ENCODE data around the gene XYLB.

Gene XYLB

GRCh38 chr3:38348903-38349302, 2.3 kb downstream of the XYLB start:
- H3K27ac ChIP-seq (ENCODE audit: low read length), result no peak overlapping the region
- H3K9me3 ChIP-seq (replicated peaks; ENCODE audit: insufficient read depth, low read length), result no peaks in the 10 kb centered on the region
- H2AFZ ChIP-seq (ENCODE audit: low read length), result no peak overlapping the region
- H3K36me3 ChIP-seq (replicated peaks; ENCODE audit: insufficient read depth, low read length), result no peaks in the 10 kb centered on the region
- H3F3A ChIP-seq (ENCODE audit: insufficient read depth, low read length), result no peaks in the 10 kb centered on the region
- H3K79me2 ChIP-seq (ENCODE audit: low read length), result peaks cover 26% of the 10 kb centered on the region
- H3K27me3 ChIP-seq (replicated peaks; ENCODE audit: insufficient read depth, low read length), result no peaks in the 10 kb centered on the region
- H4K20me1 ChIP-seq (ENCODE audit: insufficient read depth, low read length), result no peaks in the 10 kb centered on the region
- H3K4me2 ChIP-seq (ENCODE audit: low read depth, low read length), result no peak overlapping the region
- H3K4me1 ChIP-seq (ENCODE audit: low read length), result no peaks in the 10 kb centered on the region
- no peak for TF ChIP-seq EZH2 (optimal IDR thresholded peaks at IDR 0.05; ENCODE audit: low read depth, low read length)
- no peak for TF ChIP-seq CTCF (IDR thresholded peaks at IDR 0.05; ENCODE audit: low read length)
- no peak for TF ChIP-seq EZH2phosphoT487 (IDR thresholded peaks at IDR 0.05; ENCODE audit: low read length)
- H3K9me2 ChIP-seq (replicated peaks; ENCODE audit: insufficient read depth, low read length), result no peaks in the 10 kb centered on the region
- no peak overlapping the region for H3K4me3 ChIP-seq (ENCODE audit: low read length)
- no peak for DNase-seq
- H3K9ac ChIP-seq (ENCODE audit: low read length), result no peak overlapping the region

- Histone ChIP-seq H3K4me2 (ENCODE audit: low read depth, low read length) (no peak overlapping the region), H3K27ac (ENCODE audit: low read length) (no peak overlapping the region), H3K4me3 (ENCODE audit: low read length) (no peak overlapping the region), H3K4me1 (ENCODE audit: low read length) (no peaks in the 10 kb centered on the region), H3K79me2 (ENCODE audit: low read length) (peaks cover 26% of the 10 kb centered on the region), H4K20me1 (ENCODE audit: insufficient read depth, low read length) (no peaks in the 10 kb centered on the region), H3F3A (ENCODE audit: insufficient read depth, low read length) (no peaks in the 10 kb centered on the region), H2AFZ (ENCODE audit: low read length) (no peak overlapping the region), H3K9me3 (replicated peaks; ENCODE audit: insufficient read depth, low read length) (no peaks in the 10 kb centered on the region), H3K36me3 (replicated peaks; ENCODE audit: insufficient read depth, low read length) (no peaks in the 10 kb centered on the region), H3K27me3 (replicated peaks; ENCODE audit: insufficient read depth, low read length) (no peaks in the 10 kb centered on the region), H3K9me2 (replicated peaks; ENCODE audit: insufficient read depth, low read length) (no peaks in the 10 kb centered on the region), H3K9ac (ENCODE audit: low read length) (no peak overlapping the region)
- TF ChIP-seq EZH2phosphoT487 (IDR thresholded peaks at IDR 0.05; ENCODE audit: low read length), result no peak
- TF ChIP-seq CTCF (IDR thresholded peaks at IDR 0.05; ENCODE audit: low read length), result no peak
- no peak for TF ChIP-seq EZH2 (optimal IDR thresholded peaks at IDR 0.05; ENCODE audit: low read depth, low read length)
- no peak for DNase-seq
Observed at GRCh38 chr3:38349684-38350359, 3.2 kb downstream of the XYLB start.

DNA sequence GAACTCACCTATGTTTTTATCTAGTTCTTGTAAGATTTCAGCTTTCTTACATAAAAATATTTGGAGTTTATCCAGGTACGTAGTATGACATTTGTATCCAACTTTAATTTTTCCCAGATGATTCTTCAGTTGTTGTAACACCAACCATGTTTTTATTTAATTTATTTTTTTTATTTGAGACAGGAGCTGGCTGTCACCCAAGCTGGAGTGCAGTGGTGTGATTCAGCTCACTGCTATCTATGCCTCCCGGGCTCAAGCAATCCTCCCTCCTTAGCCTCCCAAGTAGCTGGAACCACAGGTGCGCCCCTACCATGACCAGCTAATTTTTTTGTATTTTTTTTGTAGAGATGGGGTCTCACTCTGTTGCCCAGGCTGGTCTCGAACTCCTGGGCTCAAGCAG, 6.6 kb downstream of the XYLB start:
- H3K79me2 ChIP-seq (ENCODE audit: low read length), result peaks cover 15% of the 10 kb centered on the region; the same call in 1 of the 2 replicates
- H3K9me3 ChIP-seq (replicated peaks; ENCODE audit: insufficient read depth, low read length), result no peaks in the 10 kb centered on the region
- H3F3A ChIP-seq (ENCODE audit: insufficient read depth, low read length), result no peaks in the 10 kb centered on the region
- no peak overlapping the region for H3K9ac ChIP-seq (ENCODE audit: low read length)
- no peaks in the 10 kb centered on the region for H3K9me2 ChIP-seq (replicated peaks; ENCODE audit: insufficient read depth, low read length)
- no peaks in the 10 kb centered on the region for H3K36me3 ChIP-seq (replicated peaks; ENCODE audit: insufficient read depth, low read length)
- no peak overlapping the region for H3K4me3 ChIP-seq (ENCODE audit: low read length)
- H3K4me2 ChIP-seq (ENCODE audit: low read depth, low read length), result no peak overlapping the region
- H3K27ac ChIP-seq (ENCODE audit: low read length), result no peak overlapping the region
- TF ChIP-seq CTCF (IDR thresholded peaks at IDR 0.05; ENCODE audit: low read length), result no peak
- TF ChIP-seq EZH2phosphoT487 (IDR thresholded peaks at IDR 0.05; ENCODE audit: low read length), result no peak
- no peak for TF ChIP-seq EZH2 (optimal IDR thresholded peaks at IDR 0.05; ENCODE audit: low read depth, low read length)
- no peak for DNase-seq
- no peak overlapping the region for H2AFZ ChIP-seq (ENCODE audit: low read length)
- H3K27me3 ChIP-seq (replicated peaks; ENCODE audit: insufficient read depth, low read length), result no peaks in the 10 kb centered on the region
- H3K4me1 ChIP-seq (ENCODE audit: low read length), result no peaks in the 10 kb centered on the region
- no peaks in the 10 kb centered on the region for H4K20me1 ChIP-seq (ENCODE audit: insufficient read depth, low read length)
